ENCODE measurements around the gene ZNF668. TPM values are rescaled to one million over a fixed set of nuclear protein-coding genes. Genes with fewer than 3 reads are reported as not detected.

ZNF668 gene
- total and polyA plus RNA-seq, 2 of the 8 experiments (the other 6 are each of a cell fraction or from before 2014, with no cell fraction given) = 14.0 to 14.3 TPM

GRCh38 chr16:31025339-31025738 is 48.7 kb downstream of the ZNF668 start (continued):
- no peak for TF ChIP-seq SP1 (IDR thresholded peaks at IDR 0.05; ENCODE audit: low read depth, low read length)
